Neural progenitor cell (in vitro differentiated cells): Measurements from ENCODE around the gene VPS51. TPM values are rescaled to one million over a fixed set of nuclear protein-coding genes. Genes with fewer than 3 reads are reported as not detected.

Experiments used
- DNase-seq: peaks from one replicate; pipeline ENCODE4 v3.0.0-alpha.2; 2016; ENCODE audit warnings: low spot score
- H2AFZ ChIP-seq: fragments of 200-600 bp; sonication (generic); replicated peaks from 2 replicates; pipeline ENCODE4 v1.6.1; 2016; ENCODE audit warnings: antibody characterized with exemption
- H3F3A ChIP-seq: fragments of 200-600 bp; sonication (generic); 2 replicates; pipeline ENCODE4 v1.6.1; 2016; ENCODE audit warnings: antibody characterized with exemption, low read depth
- H3K27ac ChIP-seq: fragments of 200-600 bp; sonication (generic); 2 replicates; pipeline ENCODE4 v1.5.1; 2016; ENCODE audit warnings: mild to moderate bottlenecking
- H3K27me3 ChIP-seq: fragments of 200-600 bp; sonication (generic); 2 replicates; pipeline ENCODE4 v1.6.1; 2016; ENCODE audit warnings: mild to moderate bottlenecking, moderate library complexity
- H3K36me3 ChIP-seq: fragments of 200-600 bp; sonication (generic); 2 replicates; pipeline ENCODE4 v1.5.1; 2016
- H3K4me1 ChIP-seq: fragments of 200-600 bp; sonication (generic); 2 replicates; pipeline ENCODE4 v1.6.1; 2016; ENCODE audit warnings: mixed run types
- H3K4me2 ChIP-seq: fragments of 200-600 bp; sonication (generic); 2 replicates; pipeline ENCODE4 v1.6.1; 2016
- H3K4me3 ChIP-seq: fragments of 200-600 bp; sonication (generic); 2 replicates; pipeline ENCODE4 v1.5.1; 2016
- H3K79me2 ChIP-seq: fragments of 200-600 bp; sonication (generic); 2 replicates; pipeline ENCODE4 v1.6.1; 2016; ENCODE audit warnings: low read depth
- H3K9ac ChIP-seq: fragments of 200-600 bp; sonication (generic); 2 replicates; pipeline ENCODE4 v1.6.1; 2016
- H3K9me3 ChIP-seq: fragments of 200-600 bp; sonication (generic); 2 replicates; pipeline ENCODE4 v1.5.1; 2016; ENCODE audit warnings: low read depth
- H4K20me1 ChIP-seq: fragments of 200-600 bp; sonication (generic); 2 replicates; pipeline ENCODE4 v1.6.1; 2016; ENCODE audit warnings: low read depth
- H3K27ac Mint-ChIP-seq: 3 replicates; pipeline ENCODE4 v1.8.0; 2021; ENCODE audit warnings: mixed read lengths
- H3K27me3 Mint-ChIP-seq: 2 replicates; pipeline ENCODE4 v1.8.0; 2022; ENCODE audit warnings: low read depth, mild to moderate bottlenecking, inconsistent platforms, moderate library complexity, mixed read lengths; ENCODE audit not compliant: insufficient read depth
- H3K36me3 Mint-ChIP-seq: 3 replicates; pipeline ENCODE4 v1.8.0; 2021; ENCODE audit warnings: mixed read lengths
- H3K4me1 Mint-ChIP-seq: 3 replicates; pipeline ENCODE4 v1.8.0; 2021; ENCODE audit warnings: mixed read lengths
- H3K4me3 Mint-ChIP-seq: 3 replicates; pipeline ENCODE4 v1.8.0; 2021; ENCODE audit warnings: mild to moderate bottlenecking, moderate library complexity, mixed read lengths
- H3K9me3 Mint-ChIP-seq: 3 replicates; pipeline ENCODE4 v1.8.0; 2020; ENCODE audit warnings: mixed read lengths
- CTCF ChIP-seq: fragments of 200-600 bp; sonication (generic); IDR thresholded peaks from 2 replicates; pipeline ENCODE4 v1.5.1; 2017; ENCODE audit warnings: antibody characterized with exemption, mild to moderate bottlenecking
- EZH2 ChIP-seq: fragments of 200-600 bp; sonication (generic); IDR thresholded peaks from 2 replicates; pipeline ENCODE4 v1.6.1; 2017; ENCODE audit warnings: antibody characterized with exemption, mild to moderate bottlenecking, moderate library complexity
- EZH2phosphoT487 ChIP-seq: fragments of 200-600 bp; sonication (generic); IDR thresholded peaks from 2 replicates; pipeline ENCODE4 v1.6.1; 2017; ENCODE audit warnings: antibody characterized with exemption
- total RNA-seq: library from RNA; depleted of rRNA; stranded (reverse); fragments of >200 nt; gene quantifications from 2 replicates; pipeline ENCODE4 v1.2.3, GENCODE V29; 2015; ENCODE audit warnings: low replicate concordance

Gene VPS51
- total RNA-seq, 1 donor from 2014 or later: 80.4 TPM

- Histone ChIP-seq H3K9me3 (no peaks in the 10 kb centered on the region), H3K36me3 (no peaks in the 10 kb centered on the region), H3K9ac (no peak overlapping the region), H3K4me2 (no peak overlapping the region), H3K27ac (no peak overlapping the region), H3K79me2 (no peaks in the 10 kb centered on the region), H4K20me1 (no peaks in the 10 kb centered on the region), H3K4me3 (no peak overlapping the region), H3K27me3 (no peaks in the 10 kb centered on the region), H2AFZ (peak overlapping the region; percentile 76), H3K4me1 (no peaks in the 10 kb centered on the region), H3F3A (no peaks in the 10 kb centered on the region)
- no peak for DNase-seq
- Mint-ChIP-seq H3K4me3 (no peak overlapping the region), H3K36me3 (no peaks in the 10 kb centered on the region), H3K27me3 (peaks cover 9% of the 10 kb centered on the region), H3K9me3 (peaks cover 14% of the 10 kb centered on the region), H3K4me1 (peaks cover 9% of the 10 kb centered on the region), H3K27ac (no peak overlapping the region)
- TF ChIP-seq CTCF (no peak), EZH2phosphoT487 (no peak), EZH2 (no peak)
Measured at GRCh38 chr11:65150509-65151299, 54.7 kb downstream of the VPS51 start.

GRCh38 chr11:65151331-65151899 lies 55.4 kb downstream of the VPS51 start:
- Mint-ChIP-seq H3K9me3 (peaks cover 7% of the 10 kb centered on the region), H3K27ac (no peak overlapping the region), H3K4me1 (peaks cover 9% of the 10 kb centered on the region), H3K4me3 (no peak overlapping the region), H3K36me3 (no peaks in the 10 kb centered on the region), H3K27me3 (peaks cover 5% of the 10 kb centered on the region)
- Histone ChIP-seq H3K4me2 (no peak overlapping the region), H3K9ac (no peak overlapping the region), H3K79me2 (no peaks in the 10 kb centered on the region), H3K9me3 (no peaks in the 10 kb centered on the region), H4K20me1 (no peaks in the 10 kb centered on the region), H3K27me3 (no peaks in the 10 kb centered on the region), H3K27ac (no peak overlapping the region), H3K4me1 (no peaks in the 10 kb centered on the region), H2AFZ (no peak overlapping the region), H3K36me3 (no peaks in the 10 kb centered on the region), H3K4me3 (no peak overlapping the region), H3F3A (no peaks in the 10 kb centered on the region)
- TF ChIP-seq EZH2: no peak
- TF ChIP-seq CTCF: no peak
- no peak for TF ChIP-seq EZH2phosphoT487
- DNase-seq: no peak

GRCh38 chr11:65152122-65152521 lies 56.1 kb downstream of the VPS51 start:
- H3K36me3 ChIP-seq: no peaks in the 10 kb centered on the region
- H3K9me3 ChIP-seq: no peaks in the 10 kb centered on the region
- Mint-ChIP-seq H3K36me3 (no peaks in the 10 kb centered on the region), H3K27ac (no peak overlapping the region), H3K9me3 (peaks cover 5% of the 10 kb centered on the region), H3K4me3 (no peak overlapping the region), H3K4me1 (peaks cover 9% of the 10 kb centered on the region), H3K27me3 (peaks cover 5% of the 10 kb centered on the region)
- no peak for DNase-seq
- H3F3A ChIP-seq: no peaks in the 10 kb centered on the region
- H3K4me2 ChIP-seq: no peak overlapping the region
- TF ChIP-seq EZH2 (no peak), EZH2phosphoT487 (no peak), CTCF (no peak)
- H3K27me3 ChIP-seq: no peaks in the 10 kb centered on the region
- no peak overlapping the region for H3K4me3 ChIP-seq
- no peak overlapping the region for H3K9ac ChIP-seq
- H4K20me1 ChIP-seq: no peaks in the 10 kb centered on the region
- H3K4me1 ChIP-seq: no peaks in the 10 kb centered on the region
- H3K79me2 ChIP-seq: no peaks in the 10 kb centered on the region
- H2AFZ ChIP-seq: no peak overlapping the region
- H3K27ac ChIP-seq: no peak overlapping the region
